Measurements from ENCODE around the gene ESRRA. TPM values are rescaled to one million over a fixed set of nuclear protein-coding genes. Genes with fewer than 3 reads are reported as not detected.

Gene ESRRA
- polyA plus RNA-seq, 1 donor from 2014 or later, result 29.0 TPM

DNA sequence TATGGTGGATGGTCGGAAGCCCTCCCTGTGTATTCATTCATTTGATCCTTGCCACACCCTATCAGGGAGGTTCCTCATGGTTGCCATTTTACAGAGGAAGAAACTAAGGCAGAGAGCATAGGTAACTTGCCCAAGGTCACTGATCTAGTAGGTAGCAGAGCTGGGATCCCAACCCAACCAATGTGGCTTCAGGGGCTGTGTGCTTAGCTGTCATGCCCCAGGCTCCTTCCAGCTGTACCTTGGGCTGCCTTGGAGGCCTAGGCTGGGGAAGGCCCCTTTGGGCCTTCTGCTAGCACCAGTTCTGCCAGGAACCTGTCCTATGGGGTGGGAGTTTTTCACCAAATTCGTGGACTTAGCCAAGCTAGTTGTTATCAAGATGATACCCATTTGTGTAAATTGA is 29.5 kb upstream of the ESRRA start:
- Histone ChIP-seq H3K9me2 (ENCODE audit: insufficient read depth, low read length) (no peaks in the 10 kb centered on the region), H3K9ac (ENCODE audit: low read length) (no peak overlapping the region), H3F3A (ENCODE audit: insufficient read depth, low read length, poor library complexity, severe bottlenecking) (no peaks in the 10 kb centered on the region), H3K9me3 (ENCODE audit: low read length) (no peaks in the 10 kb centered on the region), H3K27me3 (ENCODE audit: insufficient read depth, low read depth, low read length) (no peaks in the 10 kb centered on the region), H3K4me3 (ENCODE audit: low read length) (no peak overlapping the region), H3K36me3 (ENCODE audit: insufficient read depth, low read length) (no peaks in the 10 kb centered on the region), H3K4me2 (ENCODE audit: low read length) (no peak overlapping the region), H3K27ac (ENCODE audit: low read length) (no peak overlapping the region), H3K79me2 (replicated peaks; ENCODE audit: insufficient read depth, low read length) (no peaks in the 10 kb centered on the region), H2AFZ (ENCODE audit: low read depth, low read length) (no peak overlapping the region), H4K20me1 (ENCODE audit: insufficient read depth) (no peaks in the 10 kb centered on the region)
- TF ChIP-seq POLR2AphosphoS5 (IDR thresholded peaks at IDR 0.05) (no peak), SMC3 (conservative IDR thresholded peaks at IDR 0.05; ENCODE audit: poor library complexity) (no peak), MXI1 (conservative IDR thresholded peaks at IDR 0.05; ENCODE audit: poor library complexity, severe bottlenecking) (no peak), EZH2 (IDR thresholded peaks at IDR 0.05; ENCODE audit: borderline replicate concordance, insufficient read depth, low read length, poor library complexity, severe bottlenecking) (no peak), RAD21 (conservative IDR thresholded peaks at IDR 0.05) (no peak), EP300 (conservative IDR thresholded peaks at IDR 0.05; ENCODE audit: poor library complexity, severe bottlenecking) (no peak), TAF1 (IDR thresholded peaks at IDR 0.05; ENCODE audit: low read depth) (no peak)
- TF ChIP-seq, protein P1, sequence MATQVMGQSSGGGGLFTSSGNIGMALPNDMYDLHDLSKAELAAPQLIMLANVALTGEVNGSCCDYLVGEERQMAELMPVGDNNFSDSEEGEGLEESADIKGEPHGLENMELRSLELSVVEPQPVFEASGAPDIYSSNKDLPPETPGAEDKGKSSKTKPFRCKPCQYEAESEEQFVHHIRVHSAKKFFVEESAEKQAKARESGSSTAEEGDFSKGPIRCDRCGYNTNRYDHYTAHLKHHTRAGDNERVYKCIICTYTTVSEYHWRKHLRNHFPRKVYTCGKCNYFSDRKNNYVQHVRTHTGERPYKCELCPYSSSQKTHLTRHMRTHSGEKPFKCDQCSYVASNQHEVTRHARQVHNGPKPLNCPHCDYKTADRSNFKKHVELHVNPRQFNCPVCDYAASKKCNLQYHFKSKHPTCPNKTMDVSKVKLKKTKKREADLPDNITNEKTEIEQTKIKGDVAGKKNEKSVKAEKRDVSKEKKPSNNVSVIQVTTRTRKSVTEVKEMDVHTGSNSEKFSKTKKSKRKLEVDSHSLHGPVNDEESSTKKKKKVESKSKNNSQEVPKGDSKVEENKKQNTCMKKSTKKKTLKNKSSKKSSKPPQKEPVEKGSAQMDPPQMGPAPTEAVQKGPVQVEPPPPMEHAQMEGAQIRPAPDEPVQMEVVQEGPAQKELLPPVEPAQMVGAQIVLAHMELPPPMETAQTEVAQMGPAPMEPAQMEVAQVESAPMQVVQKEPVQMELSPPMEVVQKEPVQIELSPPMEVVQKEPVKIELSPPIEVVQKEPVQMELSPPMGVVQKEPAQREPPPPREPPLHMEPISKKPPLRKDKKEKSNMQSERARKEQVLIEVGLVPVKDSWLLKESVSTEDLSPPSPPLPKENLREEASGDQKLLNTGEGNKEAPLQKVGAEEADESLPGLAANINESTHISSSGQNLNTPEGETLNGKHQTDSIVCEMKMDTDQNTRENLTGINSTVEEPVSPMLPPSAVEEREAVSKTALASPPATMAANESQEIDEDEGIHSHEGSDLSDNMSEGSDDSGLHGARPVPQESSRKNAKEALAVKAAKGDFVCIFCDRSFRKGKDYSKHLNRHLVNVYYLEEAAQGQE (IDR thresholded peaks at IDR 0.05; ENCODE audit: borderline replicate concordance), result no peak
- TF ChIP-seq, protein P2, sequence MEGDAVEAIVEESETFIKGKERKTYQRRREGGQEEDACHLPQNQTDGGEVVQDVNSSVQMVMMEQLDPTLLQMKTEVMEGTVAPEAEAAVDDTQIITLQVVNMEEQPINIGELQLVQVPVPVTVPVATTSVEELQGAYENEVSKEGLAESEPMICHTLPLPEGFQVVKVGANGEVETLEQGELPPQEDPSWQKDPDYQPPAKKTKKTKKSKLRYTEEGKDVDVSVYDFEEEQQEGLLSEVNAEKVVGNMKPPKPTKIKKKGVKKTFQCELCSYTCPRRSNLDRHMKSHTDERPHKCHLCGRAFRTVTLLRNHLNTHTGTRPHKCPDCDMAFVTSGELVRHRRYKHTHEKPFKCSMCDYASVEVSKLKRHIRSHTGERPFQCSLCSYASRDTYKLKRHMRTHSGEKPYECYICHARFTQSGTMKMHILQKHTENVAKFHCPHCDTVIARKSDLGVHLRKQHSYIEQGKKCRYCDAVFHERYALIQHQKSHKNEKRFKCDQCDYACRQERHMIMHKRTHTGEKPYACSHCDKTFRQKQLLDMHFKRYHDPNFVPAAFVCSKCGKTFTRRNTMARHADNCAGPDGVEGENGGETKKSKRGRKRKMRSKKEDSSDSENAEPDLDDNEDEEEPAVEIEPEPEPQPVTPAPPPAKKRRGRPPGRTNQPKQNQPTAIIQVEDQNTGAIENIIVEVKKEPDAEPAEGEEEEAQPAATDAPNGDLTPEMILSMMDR (IDR thresholded peaks at IDR 0.05; ENCODE audit: poor library complexity, severe bottlenecking), result no peak

DNA sequence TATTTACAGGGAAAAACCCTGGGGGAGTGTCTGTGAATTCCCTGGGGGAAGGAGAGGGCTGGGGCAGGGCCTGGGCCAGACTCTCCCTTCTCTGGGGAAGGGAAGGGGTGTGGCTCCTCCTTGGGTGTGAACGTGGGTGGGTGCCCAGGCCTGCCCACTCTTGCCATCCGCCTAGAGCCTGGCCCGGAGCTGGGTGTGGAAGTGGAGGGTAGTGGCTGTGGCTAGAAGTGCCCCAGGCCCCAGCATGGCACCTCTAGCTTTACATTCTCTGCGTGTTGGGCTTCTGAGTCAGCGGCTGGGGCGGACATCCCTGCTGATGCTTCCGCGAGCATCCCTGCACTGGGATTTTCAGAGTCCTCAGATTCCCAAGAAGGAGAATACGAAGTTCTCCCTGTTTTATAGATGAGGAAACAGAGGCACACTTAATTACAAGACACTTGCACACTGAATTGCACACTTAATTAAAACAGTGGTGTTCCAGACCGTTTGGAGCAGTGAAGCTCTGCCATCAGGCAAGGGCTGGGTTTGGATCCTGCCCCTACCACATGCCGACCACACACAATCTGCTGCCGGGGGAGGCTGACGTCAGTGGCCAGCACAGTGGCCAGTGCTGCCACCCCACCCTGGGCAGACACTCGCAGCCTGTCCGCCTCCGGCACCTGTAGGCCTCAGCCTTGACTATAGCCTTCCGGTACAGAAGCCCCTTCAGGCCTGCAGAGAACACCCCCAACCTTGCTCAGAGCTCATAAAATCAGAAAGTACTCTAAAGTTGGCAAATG is 28.5 kb upstream of the ESRRA start:
- TF ChIP-seq, protein P1 (IDR thresholded peaks at IDR 0.05; ENCODE audit: borderline replicate concordance), result no peak
- TF ChIP-seq TAF1 (IDR thresholded peaks at IDR 0.05; ENCODE audit: low read depth) (no peak), EZH2 (IDR thresholded peaks at IDR 0.05; ENCODE audit: borderline replicate concordance, insufficient read depth, low read length, poor library complexity, severe bottlenecking) (no peak), POLR2AphosphoS5 (IDR thresholded peaks at IDR 0.05) (no peak), SMC3 (conservative IDR thresholded peaks at IDR 0.05; ENCODE audit: poor library complexity) (no peak), RAD21 (conservative IDR thresholded peaks at IDR 0.05) (no peak), MXI1 (conservative IDR thresholded peaks at IDR 0.05; ENCODE audit: poor library complexity, severe bottlenecking) (no peak), EP300 (conservative IDR thresholded peaks at IDR 0.05; ENCODE audit: poor library complexity, severe bottlenecking) (no peak)
- TF ChIP-seq, protein P2 (IDR thresholded peaks at IDR 0.05; ENCODE audit: poor library complexity, severe bottlenecking), result no peak
- Histone ChIP-seq H3K79me2 (replicated peaks; ENCODE audit: insufficient read depth, low read length) (no peaks in the 10 kb centered on the region), H3K4me2 (ENCODE audit: low read length) (no peak overlapping the region), H3K9me2 (ENCODE audit: insufficient read depth, low read length) (no peaks in the 10 kb centered on the region), H4K20me1 (ENCODE audit: insufficient read depth) (no peaks in the 10 kb centered on the region), H3F3A (ENCODE audit: insufficient read depth, low read length, poor library complexity, severe bottlenecking) (no peaks in the 10 kb centered on the region), H3K4me3 (ENCODE audit: low read length) (no peak overlapping the region), H3K27me3 (ENCODE audit: insufficient read depth, low read depth, low read length) (no peaks in the 10 kb centered on the region), H2AFZ (ENCODE audit: low read depth, low read length) (no peak overlapping the region), H3K9me3 (ENCODE audit: low read length) (no peaks in the 10 kb centered on the region), H3K27ac (ENCODE audit: low read length) (no peak overlapping the region), H3K36me3 (ENCODE audit: insufficient read depth, low read length) (no peaks in the 10 kb centered on the region), H3K9ac (ENCODE audit: low read length) (no peak overlapping the region)
